Duodenal mucosa (tissue), 2 donors: ENCODE data around the gene CTNNA1.

Experiments used
- H3K27ac ChIP-seq: one replicate; pipeline ENCODE4 v1.7.0; 2013; ENCODE audit warnings: low read depth, low read length
- H3K27me3 ChIP-seq, 2 donors: one replicate each; pipeline ENCODE4 v1.7.0; 2013; ENCODE audit warnings: low read length in 2 of 2, control low read depth in 1 of 2; ENCODE audit not compliant: insufficient read depth in 2 of 2, control insufficient read depth in 1 of 2
- H3K36me3 ChIP-seq, 2 donors: one replicate each; pipeline ENCODE4 v1.7.0; 2013; ENCODE audit warnings: low read length in 2 of 2, control low read depth in 1 of 2; ENCODE audit not compliant: insufficient read depth in 2 of 2, control insufficient read depth in 1 of 2
- H3K4me1 ChIP-seq, 2 donors: one replicate each; pipeline ENCODE4 v1.7.0; 2013; ENCODE audit warnings: low read length in 2 of 2, control low read depth in 1 of 2; ENCODE audit not compliant: insufficient read depth in 2 of 2, control insufficient read depth in 1 of 2
- H3K4me3 ChIP-seq, 2 donors: one replicate each; pipeline ENCODE4 v1.7.0; 2013; ENCODE audit warnings: low read length in 2 of 2, low read depth in 1 of 2
- H3K9ac ChIP-seq, 2 donors: one replicate each; pipeline ENCODE4 v1.7.0; 2013; ENCODE audit warnings: low read length in 2 of 2, low read depth in 1 of 2
- H3K9me3 ChIP-seq, 2 donors: one replicate each; pipeline ENCODE4 v1.7.0; 2013; ENCODE audit warnings: low read length in 2 of 2, control low read depth in 1 of 2; ENCODE audit not compliant: control insufficient read depth in 1 of 2

Gene CTNNA1

GRCh38 chr5:138950421-138951031 is 197.3 kb downstream of the CTNNA1 start:
- H3K36me3 ChIP-seq, result peaks cover 16 to 34% of the 10 kb centered on the region in 2 donors
- H3K9me3 ChIP-seq, result no peaks in the 10 kb centered on the region
- no peak overlapping the region for H3K27ac ChIP-seq
- H3K27me3 ChIP-seq, result no peaks in the 10 kb centered on the region
- no peak overlapping the region for H3K9ac ChIP-seq
- peaks cover 20 to 26% of the 10 kb centered on the region in 2 donors for H3K4me1 ChIP-seq
- H3K4me3 ChIP-seq, result no peak overlapping the region

GRCh38 chr5:138951091-138951985 is 198.1 kb downstream of the CTNNA1 start:
- no peaks in the 10 kb centered on the region for H3K27me3 ChIP-seq
- H3K27ac ChIP-seq, result no peak overlapping the region
- H3K4me1 ChIP-seq, result peaks cover 20 to 27% of the 10 kb centered on the region in 2 donors
- H3K9me3 ChIP-seq, result no peaks in the 10 kb centered on the region
- peaks cover 16 to 29% of the 10 kb centered on the region in 2 donors for H3K36me3 ChIP-seq
- H3K4me3 ChIP-seq, result no peak overlapping the region
- H3K9ac ChIP-seq, result no peak overlapping the region

GRCh38 chr5:138951986-138952735 is 198.9 kb downstream of the CTNNA1 start:
- Histone ChIP-seq H3K36me3 (peaks cover 11 to 21% of the 10 kb centered on the region in 2 donors), H3K27ac (no peak overlapping the region), H3K9me3 (no peaks in the 10 kb centered on the region), H3K27me3 (no peaks in the 10 kb centered on the region), H3K9ac (no peak overlapping the region), H3K4me1 (peaks cover 20 to 27% of the 10 kb centered on the region in 2 donors), H3K4me3 (no peak overlapping the region)

GRCh38 chr5:138952962-138953361 is 199.7 kb downstream of the CTNNA1 start:
- Histone ChIP-seq H3K4me3 (peak overlapping the region; percentile 20 to 23), H3K4me1 (peaks cover 20 to 27% of the 10 kb centered on the region in 2 donors), H3K9ac (peak overlapping the region; percentile 30 to 32), H3K9me3 (no peaks in the 10 kb centered on the region), H3K27me3 (no peaks in the 10 kb centered on the region), H3K36me3 (peaks cover 8 to 13% of the 10 kb centered on the region in 2 donors), H3K27ac (no peak overlapping the region)

GRCh38 chr5:138953387-138954256 is 200.4 kb downstream of the CTNNA1 start:
- H3K9me3 ChIP-seq, result no peaks in the 10 kb centered on the region
- H3K27ac ChIP-seq, result no peak overlapping the region
- no peaks in the 10 kb centered on the region for H3K27me3 ChIP-seq
- H3K4me1 ChIP-seq, result peaks cover 20 to 27% of the 10 kb centered on the region in 2 donors
- peak overlapping the region; percentile 30 to 32 for H3K9ac ChIP-seq
- peak overlapping the region; percentile 20 to 23 for H3K4me3 ChIP-seq
- H3K36me3 ChIP-seq, result peaks cover 8 to 9% of the 10 kb centered on the region in 2 donors

GRCh38 chr5:138954257-138955012 is 201.2 kb downstream of the CTNNA1 start:
- Histone ChIP-seq H3K4me3 (no peak overlapping the region), H3K27ac (no peak overlapping the region), H3K27me3 (no peaks in the 10 kb centered on the region), H3K4me1 (peaks cover 20 to 27% of the 10 kb centered on the region in 2 donors), H3K36me3 (peaks cover 4 to 5% of the 10 kb centered on the region in 2 donors), H3K9me3 (no peaks in the 10 kb centered on the region), H3K9ac (no peak overlapping the region)

GRCh38 chr5:138955013-138955660 is 201.9 kb downstream of the CTNNA1 start:
- H3K27ac ChIP-seq, result no peak overlapping the region
- H3K4me3 ChIP-seq, result no peak overlapping the region
- no peak overlapping the region for H3K9ac ChIP-seq
- no peaks in the 10 kb centered on the region for H3K27me3 ChIP-seq
- H3K36me3 ChIP-seq, result peaks cover 1 to 4% of the 10 kb centered on the region in 2 donors
- peaks cover 20 to 27% of the 10 kb centered on the region in 2 donors for H3K4me1 ChIP-seq
- no peaks in the 10 kb centered on the region for H3K9me3 ChIP-seq

- Histone ChIP-seq H3K4me1 (peaks cover 20 to 27% of the 10 kb centered on the region in 2 donors), H3K27ac (no peak overlapping the region), H3K9me3 (no peaks in the 10 kb centered on the region), H3K4me3 (no peak overlapping the region), H3K27me3 (no peaks in the 10 kb centered on the region), H3K36me3 (peaks cover 0 to 4% of the 10 kb centered on the region in 2 donors), H3K9ac (no peak overlapping the region)
Observed at GRCh38 chr5:138955671-138956295, 202.6 kb downstream of the CTNNA1 start.
